Stimulated activated CD8-positive, alpha-beta memory T cell treated with anti-CD3 and anti-CD28 coated beads, Interleukin-15, amount 100 ng/mL, for 48 hours (primary cell): ENCODE results near the gene PROZ.
"Not testable (repeated sequence)": the region's sequence is repeated elsewhere in the genome, so short reads cannot be mapped to it uniquely, and the experiment has no call there.

Experiments used
- DNase-seq, 2 donors: peaks; one replicate each; pipeline ENCODE4 v3.0.0-alpha.2; 2020; ENCODE audit warnings: low read depth in 2 of 2

PROZ gene

DNA sequence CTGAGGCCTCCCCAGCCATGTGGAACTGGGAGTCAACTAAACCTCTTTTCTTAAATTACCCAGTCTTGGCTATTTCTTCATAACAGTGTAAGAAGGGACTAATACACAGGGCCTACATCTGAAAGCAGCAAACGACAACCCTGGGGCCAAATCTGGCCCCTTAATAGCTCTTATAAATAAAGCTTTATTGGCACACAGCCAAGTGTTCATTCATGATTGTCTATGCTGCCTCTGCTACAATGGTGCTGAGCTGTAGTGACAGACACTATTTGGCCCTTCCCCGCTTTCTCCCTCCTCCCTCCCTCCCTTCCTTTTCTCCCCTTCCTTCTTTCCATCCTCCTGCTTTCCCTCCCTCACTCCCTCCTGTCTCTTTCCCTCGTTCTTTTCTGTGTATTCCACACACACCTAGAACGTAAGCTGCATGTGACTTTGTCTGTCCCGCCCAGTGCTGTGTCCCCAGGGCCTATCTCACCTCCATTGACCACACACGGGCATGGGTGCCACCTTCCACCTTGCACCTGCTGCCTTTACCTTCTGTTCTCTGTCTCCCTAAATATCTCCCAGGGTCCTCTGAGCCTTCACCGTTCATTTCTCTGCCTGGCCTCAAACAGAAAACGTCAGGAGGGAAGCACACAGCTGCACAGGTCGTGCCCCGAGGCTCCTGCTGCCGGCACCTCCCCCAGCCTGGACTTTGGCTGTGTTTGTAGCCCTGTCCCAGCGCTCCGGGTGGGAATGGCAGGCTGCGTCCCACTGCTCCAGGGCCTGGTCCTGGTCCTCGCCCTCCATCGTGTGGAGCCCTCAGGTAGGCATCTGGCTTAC is at the start of gene PROZ:
Gene PROZ, plus strand, starts transcription at position 720 of the 819 bp plus-strand sequence. Its CDS starts 13 bp downstream, at position 733.
- DNase-seq: no peak

- no peak for DNase-seq
These were observed 49.0 kb upstream of the PROZ start for GRCh38 chr13:113109151-113110047.

DNA sequence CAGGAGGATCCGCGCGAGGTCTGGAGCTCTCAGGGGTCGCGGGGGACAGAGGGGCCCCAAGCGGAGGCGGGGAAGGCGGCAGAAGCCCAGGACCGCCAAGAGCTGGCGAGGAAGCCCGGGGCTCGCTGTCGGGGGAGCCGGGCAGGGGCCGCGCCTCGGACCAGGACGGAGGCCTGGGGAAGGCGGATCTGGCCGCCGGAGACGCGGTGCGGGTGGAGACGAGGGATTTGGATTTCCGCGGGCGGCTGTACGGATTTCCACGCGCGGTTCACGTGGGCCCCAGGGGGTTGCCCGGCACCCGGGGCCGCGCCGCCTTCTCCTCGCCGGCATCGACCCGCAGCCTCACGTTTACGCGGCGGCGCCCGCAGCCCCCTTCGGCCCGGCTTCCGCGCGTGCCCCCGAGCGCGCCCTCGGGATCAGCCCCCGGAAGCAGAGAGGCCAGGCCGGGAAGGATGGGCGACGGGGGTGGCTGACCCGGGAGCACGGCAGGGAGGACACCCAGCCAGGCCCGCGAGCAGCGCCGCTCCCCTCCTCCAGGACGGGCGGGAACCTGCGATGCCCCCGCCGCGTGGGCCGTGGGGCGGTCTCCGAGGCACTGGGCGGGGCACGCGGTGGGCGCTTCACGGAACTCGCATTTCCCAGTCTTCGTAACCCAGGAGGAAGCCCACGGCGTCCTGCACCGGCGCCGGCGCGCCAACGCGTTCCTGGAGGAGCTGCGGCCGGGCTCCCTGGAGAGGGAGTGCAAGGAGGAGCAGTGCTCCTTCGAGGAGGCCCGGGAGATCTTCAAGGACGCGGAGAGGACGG is 48.2 kb upstream of the PROZ start:
- no peak for DNase-seq

GRCh38 chr13:113110852-113111315 is 47.6 kb upstream of the PROZ start:
- DNase-seq: no peak

- not testable (repeated sequence) for DNase-seq
These were observed 46.6 kb upstream of the PROZ start for GRCh38 chr13:113111821-113112220.

- DNase-seq: not testable (repeated sequence)
These were observed 46.0 kb upstream of the PROZ start for GRCh38 chr13:113112475-113112874.

- no peak for DNase-seq
These were observed 45.3 kb upstream of the PROZ start for GRCh38 chr13:113112893-113113845.

GRCh38 chr13:113113846-113114271 is 44.6 kb upstream of the PROZ start:
- DNase-seq: no peak

- no peak for DNase-seq
These were observed 43.7 kb upstream of the PROZ start for GRCh38 chr13:113114511-113115362.

GRCh38 chr13:113115363-113116205 is 42.9 kb upstream of the PROZ start:
- no peak for DNase-seq

DNA sequence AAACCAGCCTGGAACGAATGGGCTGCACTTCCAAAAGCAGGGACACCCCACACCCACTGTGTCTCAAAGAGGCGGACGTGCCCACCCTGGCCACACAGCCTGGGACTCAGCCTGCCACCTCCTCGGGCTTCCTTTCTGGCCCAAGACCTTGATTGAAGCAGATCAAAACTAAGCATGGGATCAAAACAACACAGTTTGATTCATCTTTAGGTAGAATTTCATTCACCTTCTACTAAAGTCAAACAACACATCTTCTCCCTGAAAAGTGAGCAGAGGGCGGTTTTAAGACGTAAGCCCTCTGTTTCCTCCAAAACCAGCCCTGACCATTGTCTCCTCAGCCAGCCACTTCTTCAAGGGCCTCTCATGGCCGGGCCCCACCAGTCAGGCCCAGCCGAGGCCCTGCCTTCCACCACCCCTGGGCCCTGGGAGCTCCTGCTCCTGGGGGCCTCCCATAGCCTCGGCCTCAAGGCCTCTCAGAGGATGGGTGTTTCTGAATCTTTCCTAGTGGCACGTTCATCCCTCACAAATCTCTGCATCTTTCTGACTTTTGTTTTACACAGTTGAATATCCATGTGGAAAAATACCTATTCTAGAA is 42.1 kb upstream of the PROZ start:
- no peak for DNase-seq

- DNase-seq: no peak
These were observed 41.6 kb upstream of the PROZ start for GRCh38 chr13:113116871-113117271.

DNA sequence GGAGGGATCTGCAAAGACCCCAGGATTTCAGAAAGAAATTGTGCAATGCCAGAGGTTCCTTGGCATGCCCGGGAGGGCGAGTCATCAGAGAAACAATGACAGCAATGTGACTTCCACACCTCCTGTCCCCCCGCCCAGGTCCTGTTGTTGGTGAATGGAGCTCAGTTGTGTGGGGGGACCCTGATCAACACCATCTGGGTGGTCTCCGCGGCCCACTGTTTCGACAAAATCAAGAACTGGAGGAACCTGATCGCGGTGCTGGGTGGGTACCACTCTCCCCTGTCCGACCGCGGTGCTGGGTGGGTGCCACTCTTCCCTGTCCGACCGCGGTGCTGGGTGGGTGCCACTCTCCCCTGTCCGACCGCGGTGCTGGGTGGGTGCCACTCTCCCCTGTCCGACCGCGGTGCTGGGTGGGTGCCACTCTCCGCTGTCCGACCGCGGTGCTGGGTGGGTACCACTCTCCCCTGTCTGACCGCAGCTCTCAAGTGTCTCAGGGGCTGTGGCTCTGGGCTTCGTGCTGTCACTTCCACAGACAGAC is 41.0 kb upstream of the PROZ start:
- no peak for DNase-seq

DNA sequence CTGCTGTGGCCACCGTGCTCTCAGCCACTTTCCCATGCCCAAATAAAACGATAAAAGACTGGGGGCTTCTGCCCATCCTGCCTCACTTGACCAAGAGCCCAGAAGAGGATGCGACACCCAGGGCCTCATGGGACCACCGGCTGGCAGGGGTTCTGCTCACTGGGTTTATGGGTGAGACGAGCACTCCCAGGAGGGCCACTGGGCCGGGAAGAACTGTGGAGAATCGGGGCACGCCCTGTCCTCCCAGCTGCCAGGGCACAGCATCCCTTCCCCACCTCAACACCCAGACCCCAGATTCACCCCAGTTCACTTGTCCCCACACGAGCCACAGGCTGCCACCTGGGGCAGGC is 40.6 kb upstream of the PROZ start:
- DNase-seq: no peak

GRCh38 chr13:113118261-113119021 is 40.0 kb upstream of the PROZ start:
- DNase-seq: no peak

DNA sequence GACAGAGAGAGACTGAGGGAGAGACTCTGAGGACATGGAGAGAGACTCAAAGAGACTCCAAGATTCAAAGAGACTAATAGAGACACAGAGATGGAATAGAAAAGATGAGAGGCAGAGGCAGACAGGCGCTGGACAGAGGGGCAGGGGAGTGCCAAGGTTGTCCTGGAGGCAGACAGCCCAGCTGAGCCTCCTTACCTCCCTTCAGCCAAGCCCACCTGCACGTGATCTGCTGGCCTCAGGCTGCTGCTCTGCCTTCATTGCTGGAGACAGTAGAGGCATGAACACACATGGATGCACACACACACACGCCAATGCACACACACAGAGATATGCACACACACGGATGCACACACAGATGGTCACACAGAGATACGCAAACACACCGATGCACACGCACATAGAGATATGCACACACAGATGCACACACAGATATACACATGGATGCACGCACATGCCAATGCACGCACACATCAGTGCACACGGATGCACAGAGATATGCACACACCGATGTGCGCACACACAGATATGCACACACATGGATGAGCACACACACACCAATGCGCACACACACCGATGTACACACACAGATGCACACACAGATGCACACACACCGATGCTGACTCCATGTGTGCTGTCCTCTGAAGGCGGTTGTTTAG is 39.2 kb upstream of the PROZ start:
- DNase-seq: no peak

GRCh38 chr13:113119822-113120189 is 38.6 kb upstream of the PROZ start:
- DNase-seq: no peak
